Measurements from ENCODE around the gene SELENOF. TPM values are rescaled to one million over a fixed set of nuclear protein-coding genes. Genes with fewer than 3 reads are reported as not detected.
"Not testable (repeated sequence)": the region's sequence is repeated elsewhere in the genome, so short reads cannot be mapped to it uniquely, and the experiment has no call there.

SELENOF gene
- total RNA-seq, 2 experiments from 2014 or later: 93.0 to 214 TPM

- Histone ChIP-seq H3K9me3 (ENCODE audit: low read length) (no peaks in the 10 kb centered on the region), H3K36me3 (ENCODE audit: insufficient read depth, low read length) (peaks cover 58% of the 10 kb centered on the region), H3K4me1 (ENCODE audit: insufficient read depth, low read length, poor library complexity, severe bottlenecking) (peaks cover 13% of the 10 kb centered on the region), H3K79me2 (ENCODE audit: insufficient read depth, low read depth, low read length) (peaks cover 30% of the 10 kb centered on the region; the same call in 1 of the 2 replicates), H4K20me1 (ENCODE audit: insufficient read depth, low read length) (no peaks in the 10 kb centered on the region), H3K4me2 (ENCODE audit: low read length) (no peak overlapping the region), H3K4me3 (ENCODE audit: low read depth, low read length, poor library complexity, severe bottlenecking) (no peak overlapping the region), H3K27ac (ENCODE audit: low read depth, low read length, poor library complexity, severe bottlenecking) (no peak overlapping the region), H3K9me2 (ENCODE audit: insufficient read depth, low read length) (no peaks in the 10 kb centered on the region), H2AFZ (ENCODE audit: low read length) (no peak overlapping the region)
- intact Hi-C loops (cut with micrococcal nuclease; ENCODE audit: unreplicated experiment): no loop called here
- no peak for TF ChIP-seq EZH2phosphoT487 (IDR thresholded peaks at IDR 0.05; ENCODE audit: borderline replicate concordance, low read depth, low read length)
- TF ChIP-seq CTCF (conservative IDR thresholded peaks at IDR 0.05; ENCODE audit: low read length): no peak
- no TSS peak for BruUV-seq (replicated peaks)
- ChIA-PET CTCF (ENCODE audit: unreplicated experiment) (no interaction called here), POLR2A (interaction anchor here (1.0 to 1.1 kb wide), 3 partner anchors 9 to 42 kb away, joined by 3 to 4 read pairs (median 3); no protein-coding TSS in a partner anchor)
- DNase-seq (ENCODE audit: low spot score): no peak
Observed at GRCh38 chr1:86871001-86871400, 42.9 kb downstream of the SELENOF start.

GRCh38 chr1:86868477-86868876 is 45.4 kb downstream of the SELENOF start:
- TF ChIP-seq CTCF (conservative IDR thresholded peaks at IDR 0.05; ENCODE audit: low read length): no peak
- TF ChIP-seq EZH2phosphoT487 (IDR thresholded peaks at IDR 0.05; ENCODE audit: borderline replicate concordance, low read depth, low read length): no peak
- H3K4me3 ChIP-seq (ENCODE audit: low read depth, low read length, poor library complexity, severe bottlenecking): no peak overlapping the region
- no peaks in the 10 kb centered on the region for H3K9me3 ChIP-seq (ENCODE audit: low read length)
- ChIA-PET CTCF (ENCODE audit: unreplicated experiment) (no interaction called here), POLR2A (interaction anchor here (0.6 to 1.3 kb wide), 3 partner anchors 13 to 42 kb away, joined by 3 to 4 read pairs (median 3); no protein-coding TSS in a partner anchor)
- H3K36me3 ChIP-seq (ENCODE audit: insufficient read depth, low read length): peaks cover 55% of the 10 kb centered on the region
- BruUV-seq (replicated peaks): no TSS peak
- peaks cover 42% of the 10 kb centered on the region; the same call in 1 of the 2 replicates for H3K79me2 ChIP-seq (ENCODE audit: insufficient read depth, low read depth, low read length)
- no peak overlapping the region for H2AFZ ChIP-seq (ENCODE audit: low read length)
- intact Hi-C loops (cut with micrococcal nuclease; ENCODE audit: unreplicated experiment): no loop called here
- no peaks in the 10 kb centered on the region for H4K20me1 ChIP-seq (ENCODE audit: insufficient read depth, low read length)
- no peak overlapping the region for H3K4me2 ChIP-seq (ENCODE audit: low read length)
- H3K9me2 ChIP-seq (ENCODE audit: insufficient read depth, low read length): no peaks in the 10 kb centered on the region
- peaks cover 14% of the 10 kb centered on the region for H3K4me1 ChIP-seq (ENCODE audit: insufficient read depth, low read length, poor library complexity, severe bottlenecking)
- H3K27ac ChIP-seq (ENCODE audit: low read depth, low read length, poor library complexity, severe bottlenecking): no peak overlapping the region
- no peak for DNase-seq (ENCODE audit: low spot score)

GRCh38 chr1:86867278-86867677 is 46.6 kb downstream of the SELENOF start:
- DNase-seq (ENCODE audit: low spot score); CTCF ChIA-PET (ENCODE audit: unreplicated experiment); BruUV-seq (replicated peaks); H3K27ac ChIP-seq (ENCODE audit: low read depth, low read length, poor library complexity, severe bottlenecking); H3K4me3 ChIP-seq (ENCODE audit: low read depth, low read length, poor library complexity, severe bottlenecking); H2AFZ ChIP-seq (ENCODE audit: low read length); H3K9me3 ChIP-seq (ENCODE audit: low read length); intact Hi-C loops (cut with micrococcal nuclease; ENCODE audit: unreplicated experiment); H3K9me2 ChIP-seq (ENCODE audit: insufficient read depth, low read length); H4K20me1 ChIP-seq (ENCODE audit: insufficient read depth, low read length); H3K4me2 ChIP-seq (ENCODE audit: low read length): not testable (repeated sequence)
- Histone ChIP-seq H3K36me3 (ENCODE audit: insufficient read depth, low read length) (peaks cover 60% of the 10 kb centered on the region), H3K4me1 (ENCODE audit: insufficient read depth, low read length, poor library complexity, severe bottlenecking) (peaks cover 14% of the 10 kb centered on the region), H3K79me2 (ENCODE audit: insufficient read depth, low read depth, low read length) (peaks cover 42% of the 10 kb centered on the region; the same call in 1 of the 2 replicates)
- POLR2A ChIA-PET: interaction anchor here (1.3 kb wide), 1 partner anchor 11 kb away, joined by 4 read pairs; no protein-coding TSS in a partner anchor
